Ascending aorta (tissue), 2 donors: Measurements from ENCODE around the gene TLR9. TPM values are rescaled to one million over a fixed set of nuclear protein-coding genes. Genes with fewer than 3 reads are reported as not detected.

Experiments used
- DNase-seq, 2 donors: peaks; one replicate each; pipeline ENCODE4 v3.0.0-alpha.2; 2019; ENCODE audit warnings: low spot score in 2 of 2
- H3K27ac ChIP-seq, 2 donors: fragments of 200-600 bp; sonication (generic); one replicate each; pipeline ENCODE4 v1.5.1; 2016 to 2017; ENCODE audit warnings: mild to moderate bottlenecking in 1 of 2
- H3K27me3 ChIP-seq: fragments of 200-600 bp; sonication (generic); one replicate; pipeline ENCODE4 v1.5.1; 2017
- H3K36me3 ChIP-seq, 2 donors: fragments of 200-600 bp; sonication (generic); one replicate each; pipeline ENCODE4 v1.5.1; 2016
- H3K4me1 ChIP-seq, 2 donors: fragments of 200-600 bp; sonication (generic); one replicate each; pipeline ENCODE4 v1.5.1; 2016 to 2017; ENCODE audit warnings: mild to moderate bottlenecking in 1 of 2
- H3K4me3 ChIP-seq, 2 donors: fragments of 200-600 bp; sonication (generic); one replicate each; pipeline ENCODE4 v1.5.1; 2016 to 2017; ENCODE audit warnings: mild to moderate bottlenecking in 1 of 2
- H3K9me3 ChIP-seq, 2 donors: fragments of 200-600 bp; sonication (generic); one replicate each; pipeline ENCODE4 v1.5.1; 2016
- CTCF ChIP-seq, 3 experiments: fragments of 200-600 bp in 2 of 3; fragments of 450-650 bp in 1 of 3; sonication (generic) in 2 of 3; IDR thresholded peaks; one replicate each; pipeline ENCODE4 v1.5.1; 2016 to 2019; ENCODE audit warnings: antibody characterized with exemption in 3 of 3, mild to moderate bottlenecking in 1 of 3, moderate library complexity in 1 of 3
- intact Hi-C: fragments of 100-400 bp; cut with DNase I; formaldehyde crosslinking; loops from one replicate; pipeline ENCODE4 v1.15.1; 2023
- total RNA-seq: library from RNA; depleted of rRNA; stranded (reverse); fragments of >200 nt; gene quantifications from one replicate; pipeline ENCODE4 v1.1.0, GENCODE V29; 2016

The TLR9 gene
- total RNA-seq, 1 donor from 2014 or later = not detected

DNA sequence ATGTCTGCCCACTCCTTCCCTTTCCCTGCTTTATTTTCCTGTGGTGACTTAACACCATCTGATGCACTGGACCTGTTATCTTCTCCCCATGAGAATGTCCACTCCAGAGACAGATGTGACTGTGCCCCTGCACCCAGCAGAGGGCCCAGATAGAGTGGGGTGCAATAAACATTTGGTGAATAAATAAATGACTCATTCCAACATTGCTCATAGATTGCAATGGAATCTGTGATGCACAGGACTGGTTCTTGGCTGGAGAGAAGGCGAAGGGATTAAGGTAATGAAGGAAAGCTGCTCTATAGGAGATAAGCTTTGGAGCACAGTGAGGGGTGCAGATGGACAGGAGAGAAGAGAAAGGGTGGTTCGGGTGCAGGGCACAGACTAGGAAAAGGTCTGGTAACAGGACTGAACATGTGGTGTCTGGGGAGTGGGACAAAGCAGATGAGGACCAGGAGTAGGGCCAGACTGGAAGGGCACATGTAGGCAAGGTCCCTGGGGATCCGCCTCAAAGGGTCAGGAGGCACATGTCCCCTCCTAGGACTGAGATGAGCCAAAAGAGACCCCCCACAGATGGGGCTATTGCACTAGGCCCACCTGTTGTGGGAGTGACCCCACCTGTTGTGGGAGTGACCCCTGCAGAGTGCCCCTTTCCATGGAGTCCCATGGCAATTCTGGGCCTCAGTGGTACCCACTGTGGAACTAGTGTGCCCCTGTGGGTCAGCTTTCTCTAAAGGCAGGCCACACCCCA lies 53.8 kb downstream of the TLR9 start:
- Histone ChIP-seq H3K4me1 (no peaks in the 10 kb centered on the region), H3K9me3 (no peaks in the 10 kb centered on the region), H3K4me3 (no peak overlapping the region), H3K36me3 (no peaks in the 10 kb centered on the region), H3K27ac (no peak overlapping the region), H3K27me3 (no peaks in the 10 kb centered on the region)
- no peak for TF ChIP-seq CTCF (IDR thresholded peaks at IDR 0.05)
- no peak for DNase-seq
- intact Hi-C loops = no loop called here

Other genes starting within 250 kb of the TLR9 start
- gene ACY1, start 242.1 kb downstream of the TLR9 start, total RNA-seq = 94.0 TPM
- gene RPL29, start 229.8 kb downstream of the TLR9 start, total RNA-seq = 1,224 TPM
- 76.5 TPM for gene DUSP7, start 169.1 kb downstream of the TLR9 start, total RNA-seq
- gene POC1A, start 71.2 kb downstream of the TLR9 start, total RNA-seq = not detected
- 58.3 TPM for gene ALAS1, start 27.5 kb downstream of the TLR9 start, total RNA-seq
- 162 TPM for gene TWF2, start 13.5 kb upstream of the TLR9 start, total RNA-seq
- 20.3 TPM for gene PPM1M, start 20.1 kb upstream of the TLR9 start, total RNA-seq
- 42.0 TPM for gene WDR82, start 53.0 kb upstream of the TLR9 start, total RNA-seq
- 15.5 TPM for gene GLYCTK, start 62.2 kb upstream of the TLR9 start, total RNA-seq
- gene DNAH1, start 90.7 kb upstream of the TLR9 start, total RNA-seq = 7.6 TPM
- gene BAP1, start 184.4 kb upstream of the TLR9 start, total RNA-seq = 90.7 TPM
- not detected for gene PHF7, start 185.0 kb upstream of the TLR9 start, total RNA-seq
- 163 TPM for gene SEMA3G, start 219.5 kb upstream of the TLR9 start, total RNA-seq
- 68.6 TPM for gene TNNC1, start 228.4 kb upstream of the TLR9 start, total RNA-seq
- gene NISCH, start 230.0 kb upstream of the TLR9 start, total RNA-seq = 58.3 TPM